ENCODE results near the gene ZNF784.
A peak's percentile ranks its signal among the peaks of the same experiment; 100 is the strongest.

ZNF784 gene

DNA sequence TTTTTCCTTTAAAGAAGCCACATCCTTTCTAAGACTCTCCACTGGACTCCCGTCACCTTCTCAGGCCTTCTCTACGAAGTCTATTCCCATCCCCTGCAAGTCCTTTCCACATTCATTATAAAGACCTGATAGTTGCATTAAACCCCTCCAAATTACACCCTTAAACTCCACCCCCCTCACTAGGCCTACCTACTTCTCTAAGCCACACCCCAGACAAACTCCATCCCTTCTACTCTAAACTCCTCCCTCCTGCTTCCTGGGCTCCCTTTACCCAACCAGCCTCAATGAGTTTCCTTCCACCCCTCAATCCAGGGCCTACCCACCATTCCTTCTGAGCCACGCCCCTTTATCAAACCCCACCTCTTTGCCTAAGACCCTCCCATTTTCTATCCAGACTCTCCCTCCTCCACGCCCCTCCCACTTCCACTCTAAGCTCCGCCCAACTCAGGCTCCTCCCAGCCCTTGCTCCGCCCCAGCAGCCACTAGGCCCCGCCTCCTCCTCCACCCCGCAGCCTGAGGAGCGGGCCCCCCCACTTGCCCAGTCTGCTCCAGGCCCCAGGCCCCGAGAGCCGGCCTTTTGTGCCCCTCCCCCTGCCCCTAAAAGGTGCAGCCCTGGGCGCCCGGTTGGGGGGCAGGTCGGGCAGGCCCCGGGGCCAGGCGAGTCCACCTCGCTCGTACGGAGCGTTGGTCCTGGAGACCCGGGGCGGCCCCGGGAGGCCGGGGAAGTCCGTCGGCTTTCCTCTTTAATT, 25.5 kb downstream of the ZNF784 start:
- TF ChIP-seq, protein P1, sequence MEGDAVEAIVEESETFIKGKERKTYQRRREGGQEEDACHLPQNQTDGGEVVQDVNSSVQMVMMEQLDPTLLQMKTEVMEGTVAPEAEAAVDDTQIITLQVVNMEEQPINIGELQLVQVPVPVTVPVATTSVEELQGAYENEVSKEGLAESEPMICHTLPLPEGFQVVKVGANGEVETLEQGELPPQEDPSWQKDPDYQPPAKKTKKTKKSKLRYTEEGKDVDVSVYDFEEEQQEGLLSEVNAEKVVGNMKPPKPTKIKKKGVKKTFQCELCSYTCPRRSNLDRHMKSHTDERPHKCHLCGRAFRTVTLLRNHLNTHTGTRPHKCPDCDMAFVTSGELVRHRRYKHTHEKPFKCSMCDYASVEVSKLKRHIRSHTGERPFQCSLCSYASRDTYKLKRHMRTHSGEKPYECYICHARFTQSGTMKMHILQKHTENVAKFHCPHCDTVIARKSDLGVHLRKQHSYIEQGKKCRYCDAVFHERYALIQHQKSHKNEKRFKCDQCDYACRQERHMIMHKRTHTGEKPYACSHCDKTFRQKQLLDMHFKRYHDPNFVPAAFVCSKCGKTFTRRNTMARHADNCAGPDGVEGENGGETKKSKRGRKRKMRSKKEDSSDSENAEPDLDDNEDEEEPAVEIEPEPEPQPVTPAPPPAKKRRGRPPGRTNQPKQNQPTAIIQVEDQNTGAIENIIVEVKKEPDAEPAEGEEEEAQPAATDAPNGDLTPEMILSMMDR (conservative IDR thresholded peaks at IDR 0.05; ENCODE audit: low read depth) = no peak
- peak overlapping the region; percentile 98 for H3K27ac ChIP-seq
- ChIA-PET POLR2A (ENCODE audit: low non-redundant PET) (interaction anchor here (0.6 to 0.9 kb wide), 3 partner anchors 18 to 193 kb away, joined by 4 to 6 read pairs (median 4); partner anchors contain the start of genes ZNF579 and ZNF628), CTCF (interaction anchor here (0.5 to 0.6 kb wide), 2 partner anchors 44 to 66 kb away, joined by 3 to 4 read pairs; no protein-coding TSS in a partner anchor)
- peak; percentile 89 for DNase-seq (ENCODE audit: low spot score)

DNA sequence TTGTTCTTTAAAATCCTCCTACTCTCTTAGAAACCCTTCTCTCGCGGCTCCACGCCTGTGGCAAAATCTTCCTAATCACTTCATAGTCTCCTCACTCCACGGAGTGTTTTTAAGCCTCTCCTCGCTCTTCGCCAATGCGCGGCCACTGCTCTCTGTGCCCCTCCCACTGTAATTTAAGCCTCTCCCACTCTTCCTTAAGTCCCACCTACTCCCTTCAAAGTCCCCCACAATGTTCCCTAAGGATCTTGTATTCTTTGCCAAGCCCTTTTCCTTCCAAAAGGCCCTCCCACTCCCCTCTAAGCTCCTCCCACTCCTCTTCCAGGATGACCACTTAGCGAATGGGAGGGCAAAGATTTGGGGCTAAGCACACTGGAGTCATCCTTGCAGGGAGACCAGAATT, 26.3 kb downstream of the ZNF784 start:
- TF ChIP-seq, protein P1 (conservative IDR thresholded peaks at IDR 0.05; ENCODE audit: low read depth) = no peak
- no peak for DNase-seq (ENCODE audit: low spot score)
- H3K27ac ChIP-seq = peak overlapping the region; percentile 21; the same call in 1 of the 2 replicates
- ChIA-PET CTCF (interaction anchor here (0.5 kb wide), 1 partner anchor 65 kb away, joined by 3 read pairs; no protein-coding TSS in a partner anchor), POLR2A (ENCODE audit: low non-redundant PET) (no interaction called here)

DNA sequence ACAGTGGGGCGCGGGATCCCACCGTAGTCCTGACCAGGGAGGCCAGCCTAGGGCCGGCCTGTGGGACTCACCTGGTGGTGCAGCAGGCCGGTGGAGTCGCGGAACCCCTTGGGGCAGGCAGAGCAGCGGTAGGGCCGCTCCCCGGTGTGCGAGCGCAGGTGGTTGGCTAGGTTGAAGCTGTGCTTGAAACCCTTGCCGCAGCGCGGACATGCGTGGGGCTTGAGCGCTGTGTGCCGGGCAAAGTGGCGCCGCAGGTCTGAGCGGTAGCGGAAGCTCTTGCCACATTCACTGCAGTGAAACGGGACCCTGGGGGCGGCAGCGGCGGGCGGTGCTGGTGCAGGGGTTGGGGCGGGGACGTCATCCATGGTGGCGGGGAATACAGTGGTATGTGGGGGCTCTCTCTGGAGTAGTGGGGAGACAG, 26.9 kb downstream of the ZNF784 start:
- TF ChIP-seq, protein P1 (conservative IDR thresholded peaks at IDR 0.05; ENCODE audit: low read depth) = no peak
- peak overlapping the region; percentile 21; the same call in 1 of the 2 replicates for H3K27ac ChIP-seq
- no peak for DNase-seq (ENCODE audit: low spot score)
- ChIA-PET CTCF (no interaction called here), POLR2A (ENCODE audit: low non-redundant PET) (no interaction called here)

DNA sequence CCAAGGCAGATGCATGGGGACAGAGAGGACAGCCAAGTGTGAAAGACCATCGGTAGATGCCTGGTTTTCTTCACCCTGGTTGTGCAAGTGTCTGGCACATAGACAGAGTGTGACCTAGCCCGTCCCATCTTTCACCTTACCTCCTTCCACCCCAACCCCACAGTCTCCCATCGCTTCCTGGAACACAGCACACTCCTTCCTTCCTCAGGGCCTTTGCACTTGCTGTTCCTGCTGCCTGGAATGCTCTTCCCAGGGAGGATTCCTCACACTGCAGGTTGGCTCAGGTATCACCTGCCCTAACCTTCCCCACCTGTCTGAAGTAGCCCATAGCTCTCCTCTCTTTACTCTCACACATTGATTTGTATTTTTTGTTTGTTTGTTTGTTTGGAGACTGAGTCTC, 28.1 kb downstream of the ZNF784 start:
- TF ChIP-seq, protein P1 (conservative IDR thresholded peaks at IDR 0.05; ENCODE audit: low read depth) = no peak
- H3K27ac ChIP-seq = no peak overlapping the region
- DNase-seq (ENCODE audit: low spot score) = no peak
- ChIA-PET CTCF (no interaction called here), POLR2A (ENCODE audit: low non-redundant PET) (no interaction called here)

DNA sequence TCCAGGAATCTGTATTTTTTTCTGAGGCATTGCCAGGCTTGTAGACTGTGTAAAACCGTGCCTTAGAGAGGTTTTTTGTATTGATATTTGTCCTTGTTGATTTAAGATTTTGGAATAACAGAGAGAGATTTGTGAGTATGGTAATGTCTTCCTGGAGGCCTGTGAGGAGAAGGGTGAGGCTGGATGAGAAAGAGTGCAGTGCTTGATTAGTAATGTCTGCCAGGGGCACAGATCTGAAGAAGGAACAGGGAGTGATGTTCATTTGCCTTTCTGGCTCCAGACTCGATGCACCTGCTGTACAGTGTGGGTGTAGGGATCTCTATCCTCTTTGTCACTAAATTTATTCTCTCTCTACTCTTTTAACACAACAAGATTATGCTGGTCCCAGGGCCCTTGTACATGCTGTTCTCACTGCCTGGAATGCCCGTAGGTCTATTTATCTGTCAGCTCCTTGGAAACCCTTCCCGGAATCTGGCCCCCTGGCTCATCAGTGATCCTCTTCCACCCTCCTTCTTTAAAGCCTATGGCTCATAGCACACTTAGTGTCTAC, 29.3 kb downstream of the ZNF784 start:
- TF ChIP-seq, protein P1 (conservative IDR thresholded peaks at IDR 0.05; ENCODE audit: low read depth) = no peak
- no peak for DNase-seq (ENCODE audit: low spot score)
- CTCF ChIA-PET = no interaction called here
- POLR2A ChIA-PET (ENCODE audit: low non-redundant PET) = interaction anchor here (0.5 kb wide), 1 partner anchor 40 kb away, joined by 3 read pairs; no protein-coding TSS in a partner anchor
- H3K27ac ChIP-seq = no peak overlapping the region

DNA sequence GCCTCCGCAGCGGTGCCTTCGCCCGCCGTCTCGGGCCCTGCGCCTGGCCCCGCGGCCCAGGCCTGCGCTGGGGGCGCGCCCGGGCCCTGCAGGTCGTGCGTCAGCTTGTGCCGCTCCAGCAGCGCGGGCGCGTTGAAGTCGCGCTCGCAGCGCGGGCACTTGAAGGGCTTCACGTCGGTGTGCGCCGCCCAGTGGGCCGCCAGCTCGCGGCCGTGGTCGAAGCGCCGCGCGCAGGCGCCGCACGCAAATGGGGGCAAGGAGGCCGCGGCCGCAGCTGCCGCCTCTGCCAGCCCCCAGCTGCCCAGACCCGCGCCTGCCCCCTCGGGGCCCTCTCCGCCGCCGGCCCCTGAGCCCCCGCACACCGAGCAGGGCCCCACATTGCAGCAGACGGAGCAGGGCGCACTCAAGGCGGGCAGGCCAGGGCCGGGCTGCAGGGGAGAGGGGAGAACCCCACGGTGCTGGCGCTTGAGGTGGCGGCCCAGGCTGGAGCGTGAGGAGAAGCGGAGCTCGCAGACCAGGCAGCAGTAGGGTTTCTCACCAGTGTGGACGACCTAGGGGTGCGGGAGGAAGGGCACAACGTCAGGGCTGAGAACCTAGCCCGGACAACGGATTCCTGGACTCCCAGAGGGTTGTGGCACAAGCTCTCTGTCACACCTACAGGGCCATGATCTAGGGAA, 31.1 kb downstream of the ZNF784 start:
- DNase-seq (ENCODE audit: low spot score) = no peak
- ChIA-PET CTCF (no interaction called here), POLR2A (ENCODE audit: low non-redundant PET) (no interaction called here)
- TF ChIP-seq, protein P1 (conservative IDR thresholded peaks at IDR 0.05; ENCODE audit: low read depth) = no peak
- peak overlapping the region; percentile 35 for H3K27ac ChIP-seq
